WTC11 (cell line): ENCODE results near the gene CCDC136. TPM values are rescaled to one million over a fixed set of nuclear protein-coding genes. Genes with fewer than 3 reads are reported as not detected.

Source experiments
- ATAC-seq: fragments of 200-7000 bp; cut with Tn5 transposase; 2 replicates; pipeline ENCODE4 v1.10.0; 2021; ENCODE audit warnings: mild to moderate bottlenecking, moderate library complexity
- CTCF ChIA-PET: fragments of 300-600 bp; sonication (Branson Sonifier 250); formaldehyde crosslinking; loops from one replicate; lab custom pipeline; 2021; ENCODE audit warnings: antibody characterized with exemption; lab: Charles Lee
- POLR2A ChIA-PET: fragments of 350-600 bp; sonication (Branson Sonifier 250); formaldehyde crosslinking; loops from one replicate; lab custom pipeline; 2021; ENCODE audit warnings: antibody characterized with exemption; lab: Charles Lee
- DNase-seq: peaks from one replicate; pipeline ENCODE4 v3.0.0; 2021; ENCODE audit warnings: low spot score
- H3K27ac Mint-ChIP-seq: 2 replicates; pipeline ENCODE4 v1.8.0; 2021; ENCODE audit warnings: mixed read lengths
- H3K27me3 Mint-ChIP-seq: 2 replicates; pipeline ENCODE4 v1.8.0; 2021; ENCODE audit warnings: low read depth, mild to moderate bottlenecking, moderate library complexity, mixed read lengths
- H3K36me3 Mint-ChIP-seq: 2 replicates; pipeline ENCODE4 v1.8.0; 2021; ENCODE audit warnings: mixed read lengths
- H3K4me1 Mint-ChIP-seq: 2 replicates; pipeline ENCODE4 v1.8.0; 2022; ENCODE audit warnings: mixed read lengths
- H3K4me3 Mint-ChIP-seq: 2 replicates; pipeline ENCODE4 v1.8.0; 2021; ENCODE audit warnings: mild to moderate bottlenecking, moderate library complexity, mixed read lengths
- H3K9me3 Mint-ChIP-seq: 2 replicates; pipeline ENCODE4 v1.8.0; 2021; ENCODE audit warnings: mixed read lengths
- AFF4 ChIP-seq: sonication (generic); formaldehyde crosslinking; IDR thresholded peaks from 2 replicates; pipeline ENCODE4 v1.8.1; 2023; ENCODE audit warnings: mild to moderate bottlenecking, missing genetic modification reagents, borderline replicate concordance
- CREM ChIP-seq: sonication (generic); formaldehyde crosslinking; IDR thresholded peaks from 2 replicates; pipeline ENCODE4 v1.8.1; 2022; ENCODE audit warnings: mild to moderate bottlenecking, missing genetic modification reagents, moderate library complexity
- E2F1 ChIP-seq: sonication (generic); formaldehyde crosslinking; IDR thresholded peaks from 2 replicates; pipeline ENCODE4 v1.8.0; 2022; ENCODE audit warnings: mild to moderate bottlenecking, missing genetic modification reagents
- E2F5 ChIP-seq: sonication (generic); formaldehyde crosslinking; IDR thresholded peaks from 2 replicates; pipeline ENCODE4 v1.8.1; 2022; ENCODE audit warnings: mild to moderate bottlenecking, moderate library complexity, missing genetic modification reagents
- FOXK1 ChIP-seq: sonication (generic); formaldehyde crosslinking; IDR thresholded peaks from 2 replicates; pipeline ENCODE4 v1.8.0; 2022; ENCODE audit warnings: mild to moderate bottlenecking, moderate library complexity, missing genetic modification reagents
- GTF2I ChIP-seq: fragments of 250-450 bp; sonication (Bioruptor Pico); conservative IDR thresholded peaks from 2 replicates; pipeline ENCODE4 v1.4.0; 2021; ENCODE audit warnings: mild to moderate bottlenecking
- IRF2 ChIP-seq: sonication (generic); formaldehyde crosslinking; IDR thresholded peaks from 2 replicates; pipeline ENCODE4 v1.8.0; 2022; ENCODE audit warnings: low read depth, missing genetic modification reagents, borderline replicate concordance
- JAZF1 ChIP-seq: fragments of 250-450 bp; sonication (Bioruptor Pico); IDR thresholded peaks from 2 replicates; pipeline ENCODE4 v1.9.0; 2021; ENCODE audit warnings: moderate library complexity, mild to moderate bottlenecking, inconsistent platforms
- MLX ChIP-seq: sonication (generic); formaldehyde crosslinking; IDR thresholded peaks from 2 replicates; pipeline ENCODE4 v1.8.1; 2023; ENCODE audit warnings: mild to moderate bottlenecking, missing genetic modification reagents, moderate library complexity
- MYBL2 ChIP-seq: sonication (generic); formaldehyde crosslinking; IDR thresholded peaks from 2 replicates; pipeline ENCODE4 v1.8.1; 2023; ENCODE audit warnings: mild to moderate bottlenecking, moderate library complexity, missing genetic modification reagents
- NFATC4 ChIP-seq: fragments of 250-450 bp; sonication (Bioruptor Pico); IDR thresholded peaks from 2 replicates; pipeline ENCODE4 v1.9.0; 2021; ENCODE audit warnings: mild to moderate bottlenecking
- NFE2L1 ChIP-seq: sonication (generic); formaldehyde crosslinking; IDR thresholded peaks from 2 replicates; pipeline ENCODE4 v1.8.1; 2023; ENCODE audit warnings: missing genetic modification reagents
- NR1H2 ChIP-seq: sonication (generic); formaldehyde crosslinking; IDR thresholded peaks from 2 replicates; pipeline ENCODE4 v1.9.0; 2021; ENCODE audit warnings: mild to moderate bottlenecking, moderate library complexity, missing genetic modification reagents
- NR3C1 ChIP-seq: sonication (generic); formaldehyde crosslinking; conservative IDR thresholded peaks from 2 replicates; pipeline ENCODE4 v1.8.1; 2023; ENCODE audit warnings: low read depth, mild to moderate bottlenecking, missing genetic modification reagents
- PRRX2 ChIP-seq: fragments of 250-450 bp; sonication (Bioruptor Pico); IDR thresholded peaks from 2 replicates; pipeline ENCODE4 v1.8.0; 2021; ENCODE audit warnings: mild to moderate bottlenecking
- SOX15 ChIP-seq: fragments of 250-450 bp; sonication (Bioruptor Pico); IDR thresholded peaks from 2 replicates; pipeline ENCODE4 v1.9.0; 2021; ENCODE audit warnings: mild to moderate bottlenecking
- ZBTB43 ChIP-seq: sonication (generic); formaldehyde crosslinking; IDR thresholded peaks from 2 replicates; pipeline ENCODE4 v1.8.1; 2023; ENCODE audit warnings: mild to moderate bottlenecking, missing genetic modification reagents
- ZNF121 ChIP-seq: sonication (generic); formaldehyde crosslinking; IDR thresholded peaks from 2 replicates; pipeline ENCODE4 v1.8.0; 2023; ENCODE audit warnings: missing genetic modification reagents
- ZNF138 ChIP-seq: sonication (generic); formaldehyde crosslinking; conservative IDR thresholded peaks from 2 replicates; pipeline ENCODE4 v1.8.1; 2022; ENCODE audit warnings: mild to moderate bottlenecking, moderate library complexity, missing genetic modification reagents
- ZNF232 ChIP-seq: sonication (generic); formaldehyde crosslinking; IDR thresholded peaks from 2 replicates; pipeline ENCODE4 v1.8.0; 2022; ENCODE audit warnings: mild to moderate bottlenecking, missing genetic modification reagents
- total RNA-seq: library from RNA; stranded (reverse); gene quantifications from 3 replicates; pipeline ENCODE4 v1.2.3, GENCODE V29; 2021

CCDC136 gene
- total RNA-seq, 1 experiment from 2014 or later: 51.0 TPM

GRCh38 chr7:128810473-128810872 is 18.7 kb downstream of the CCDC136 start:
- no peak overlapping the region for H3K4me3 Mint-ChIP-seq
- CTCF ChIA-PET: no interaction called here
- H3K4me1 Mint-ChIP-seq: no peaks in the 10 kb centered on the region
- no peaks in the 10 kb centered on the region for H3K9me3 Mint-ChIP-seq
- peaks cover 24% of the 10 kb centered on the region for H3K36me3 Mint-ChIP-seq
- no peak overlapping the region for H3K27ac Mint-ChIP-seq
- DNase-seq: no peak
- H3K27me3 Mint-ChIP-seq: no peaks in the 10 kb centered on the region
- no peak for TF ChIP-seq ZNF121 (CRISPR knock-in tag)
- TF ChIP-seq ZNF232 (CRISPR knock-in tag): no peak
- TF ChIP-seq AFF4: no peak
- no peak for TF ChIP-seq IRF2
- no peak for TF ChIP-seq NFATC4
- POLR2A ChIA-PET: interaction anchor here (0.8 kb wide), 1 partner anchor 22 kb away, joined by 3 read pairs; no protein-coding TSS in a partner anchor
- no peak for ATAC-seq

GRCh38 chr7:128810997-128811396 is 19.2 kb downstream of the CCDC136 start:
- ATAC-seq: no peak
- no peak overlapping the region for H3K27ac Mint-ChIP-seq
- peaks cover 19% of the 10 kb centered on the region for H3K36me3 Mint-ChIP-seq
- H3K4me1 Mint-ChIP-seq: no peaks in the 10 kb centered on the region
- ChIA-PET CTCF (interaction anchor here (2.1 kb wide), 1 partner anchor 22 kb away, joined by 12 read pairs; no protein-coding TSS in a partner anchor), POLR2A (no interaction called here)
- no peaks in the 10 kb centered on the region for H3K9me3 Mint-ChIP-seq
- TF ChIP-seq ZNF232 (CRISPR knock-in tag) (no peak), NFE2L1 (CRISPR knock-in tag) (no peak), FOXK1 (CRISPR knock-in tag) (no peak), E2F5 (CRISPR knock-in tag) (no peak), GTF2I (CRISPR knock-in tag) (no peak), JAZF1 (CRISPR knock-in tag) (no peak), MYBL2 (CRISPR knock-in tag) (no peak), ZBTB43 (no peak), NR1H2 (no peak)
- H3K27me3 Mint-ChIP-seq: no peaks in the 10 kb centered on the region
- DNase-seq: no peak
- H3K4me3 Mint-ChIP-seq: no peak overlapping the region

- Mint-ChIP-seq H3K36me3 (peaks cover 11% of the 10 kb centered on the region), H3K9me3 (no peaks in the 10 kb centered on the region), H3K4me1 (no peaks in the 10 kb centered on the region), H3K27ac (no peak overlapping the region), H3K4me3 (no peak overlapping the region), H3K27me3 (no peaks in the 10 kb centered on the region)
- TF ChIP-seq MLX (CRISPR knock-in tag) (no peak), CREM (no peak), NR3C1 (no peak), ZNF138 (CRISPR knock-in tag) (no peak), PRRX2 (CRISPR knock-in tag) (no peak), SOX15 (CRISPR knock-in tag) (no peak), E2F1 (CRISPR knock-in tag) (no peak)
- ChIA-PET CTCF (interaction anchor here (0.7 to 2.1 kb wide), 9 partner anchors 19 to 146 kb away, joined by 3 to 12 read pairs (median 4); no protein-coding TSS in a partner anchor), POLR2A (no interaction called here)
- no peak for DNase-seq
- peak; percentile 28; the same call in 1 of the 2 replicates for ATAC-seq
These were observed 20.1 kb downstream of the CCDC136 start for GRCh38 chr7:128811631-128812430.
